Cardiac muscle cell (in vitro differentiated cells and primary cell): ENCODE results near the gene DYNLT1. TPM values are rescaled to one million over a fixed set of nuclear protein-coding genes. Genes with fewer than 3 reads are reported as not detected.
A peak's percentile ranks its signal among the peaks of the same experiment; 100 is the strongest.

Experiments
- DNase-seq, 2 donors: peaks; one replicate each; pipeline versions ENCODE4 v3.0.0 to v3.0.0-alpha.2; 2010 to 2017; ENCODE audit warnings: low read depth in 1 of 2, low spot score in 1 of 2
- H3K27ac ChIP-seq: fragments of 200-600 bp; sonication (generic); 2 replicates; pipeline ENCODE4 v1.5.1; 2016
- H3K27me3 ChIP-seq: fragments of 200-600 bp; sonication (generic); 2 replicates; pipeline ENCODE4 v1.6.0; 2016; ENCODE audit warnings: control low read depth
- H3K36me3 ChIP-seq: fragments of 200-600 bp; sonication (generic); 2 replicates; pipeline ENCODE4 v1.5.1; 2016; ENCODE audit warnings: control low read depth
- H3K4me1 ChIP-seq: fragments of 200-600 bp; sonication (generic); 2 replicates; pipeline ENCODE4 v1.8.1; 2017; ENCODE audit warnings: low read depth, mild to moderate bottlenecking, mixed run types
- H3K4me3 ChIP-seq: fragments of 200-600 bp; sonication (generic); 2 replicates; pipeline ENCODE4 v1.5.1; 2016; ENCODE audit warnings: mild to moderate bottlenecking
- H3K9me3 ChIP-seq: fragments of 200-600 bp; sonication (generic); 2 replicates; pipeline ENCODE4 v1.5.1; 2017; ENCODE audit warnings: low read depth, mild to moderate bottlenecking, control low read depth
- polyA plus RNA-seq: library from polyadenylated mRNA; unstranded; fragments of >200 nt; fragmentation: Nextera tagmentation; extraction: Ambion mirVana; gene quantifications from 2 replicates; pipeline ENCODE4 v1.2.1, GENCODE V29; 2016
- total RNA-seq: library from RNA; depleted of rRNA; stranded (reverse); fragments of >200 nt; gene quantifications from 2 replicates; pipeline ENCODE4 v1.2.3, GENCODE V29; 2016
- TF ChIP-seq, protein P1 (sequence below): IDR thresholded peaks from 2 replicates; pipeline ENCODE4 v1.5.1; 2012; ENCODE audit warnings: low read depth, mild to moderate bottlenecking, low read length

DYNLT1 gene
- total and polyA plus RNA-seq, 2 experiments from 2014 or later, result 86.5 to 459 TPM

DNA sequence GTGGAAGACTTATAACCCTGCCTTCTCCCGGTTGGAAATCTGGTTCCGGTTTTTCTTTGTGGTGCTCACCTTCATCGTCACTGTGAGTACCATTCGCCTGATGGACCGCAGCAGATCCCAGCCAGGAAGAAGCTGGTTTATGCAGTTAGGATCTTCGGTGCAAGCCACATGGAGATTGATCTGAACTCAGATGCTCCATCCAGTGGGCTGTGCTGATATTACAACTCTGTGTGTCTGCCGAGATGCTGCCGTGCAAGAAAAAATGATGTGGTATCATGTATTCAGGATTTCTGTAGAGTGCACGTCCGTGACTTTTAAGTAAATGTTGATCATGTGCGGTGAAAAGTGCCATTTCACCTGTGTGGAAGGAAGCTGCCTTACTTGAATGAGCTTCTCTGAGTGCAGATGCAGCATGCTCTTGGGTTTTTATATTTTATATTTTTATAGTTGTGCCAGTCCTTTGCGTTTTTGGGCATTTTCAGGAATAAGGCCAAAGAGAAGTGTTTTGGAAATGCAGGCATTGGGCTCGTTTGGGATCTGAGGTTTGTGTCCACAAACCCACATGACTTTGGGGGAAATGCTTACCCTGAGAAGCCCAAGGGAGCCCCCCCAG, 39.2 kb downstream of the DYNLT1 start:
- H3K9me3 ChIP-seq, result no peaks in the 10 kb centered on the region
- TF ChIP-seq, protein P1, sequence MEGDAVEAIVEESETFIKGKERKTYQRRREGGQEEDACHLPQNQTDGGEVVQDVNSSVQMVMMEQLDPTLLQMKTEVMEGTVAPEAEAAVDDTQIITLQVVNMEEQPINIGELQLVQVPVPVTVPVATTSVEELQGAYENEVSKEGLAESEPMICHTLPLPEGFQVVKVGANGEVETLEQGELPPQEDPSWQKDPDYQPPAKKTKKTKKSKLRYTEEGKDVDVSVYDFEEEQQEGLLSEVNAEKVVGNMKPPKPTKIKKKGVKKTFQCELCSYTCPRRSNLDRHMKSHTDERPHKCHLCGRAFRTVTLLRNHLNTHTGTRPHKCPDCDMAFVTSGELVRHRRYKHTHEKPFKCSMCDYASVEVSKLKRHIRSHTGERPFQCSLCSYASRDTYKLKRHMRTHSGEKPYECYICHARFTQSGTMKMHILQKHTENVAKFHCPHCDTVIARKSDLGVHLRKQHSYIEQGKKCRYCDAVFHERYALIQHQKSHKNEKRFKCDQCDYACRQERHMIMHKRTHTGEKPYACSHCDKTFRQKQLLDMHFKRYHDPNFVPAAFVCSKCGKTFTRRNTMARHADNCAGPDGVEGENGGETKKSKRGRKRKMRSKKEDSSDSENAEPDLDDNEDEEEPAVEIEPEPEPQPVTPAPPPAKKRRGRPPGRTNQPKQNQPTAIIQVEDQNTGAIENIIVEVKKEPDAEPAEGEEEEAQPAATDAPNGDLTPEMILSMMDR, result peak; percentile 76
- H3K27me3 ChIP-seq, result no peaks in the 10 kb centered on the region
- no peak overlapping the region for H3K4me3 ChIP-seq
- H3K4me1 ChIP-seq, result peaks cover 18% of the 10 kb centered on the region
- peaks cover 10% of the 10 kb centered on the region for H3K36me3 ChIP-seq
- peak overlapping the region; percentile 28 for H3K27ac ChIP-seq
- peak; percentile 76 to 81 for DNase-seq

DNA sequence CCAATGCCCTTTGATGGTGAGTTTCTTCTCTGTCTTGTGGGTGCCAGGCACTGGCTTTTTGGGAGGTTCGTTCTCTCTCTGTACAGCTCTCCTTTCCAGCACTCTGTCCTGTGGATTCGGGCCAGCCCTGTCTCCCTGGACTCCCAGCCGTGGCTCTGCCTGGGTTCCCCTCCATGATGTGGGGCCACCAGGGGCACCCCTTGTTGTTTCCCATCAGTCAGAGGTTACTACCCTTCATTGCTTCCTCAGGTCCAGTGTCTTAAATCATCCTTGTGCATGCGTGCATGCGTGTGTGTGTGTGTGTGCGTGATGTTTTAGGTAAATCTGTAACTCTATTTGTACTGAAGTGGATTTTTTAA, 40.5 kb downstream of the DYNLT1 start:
- H3K4me3 ChIP-seq, result no peak overlapping the region
- no peaks in the 10 kb centered on the region for H3K27me3 ChIP-seq

DNA sequence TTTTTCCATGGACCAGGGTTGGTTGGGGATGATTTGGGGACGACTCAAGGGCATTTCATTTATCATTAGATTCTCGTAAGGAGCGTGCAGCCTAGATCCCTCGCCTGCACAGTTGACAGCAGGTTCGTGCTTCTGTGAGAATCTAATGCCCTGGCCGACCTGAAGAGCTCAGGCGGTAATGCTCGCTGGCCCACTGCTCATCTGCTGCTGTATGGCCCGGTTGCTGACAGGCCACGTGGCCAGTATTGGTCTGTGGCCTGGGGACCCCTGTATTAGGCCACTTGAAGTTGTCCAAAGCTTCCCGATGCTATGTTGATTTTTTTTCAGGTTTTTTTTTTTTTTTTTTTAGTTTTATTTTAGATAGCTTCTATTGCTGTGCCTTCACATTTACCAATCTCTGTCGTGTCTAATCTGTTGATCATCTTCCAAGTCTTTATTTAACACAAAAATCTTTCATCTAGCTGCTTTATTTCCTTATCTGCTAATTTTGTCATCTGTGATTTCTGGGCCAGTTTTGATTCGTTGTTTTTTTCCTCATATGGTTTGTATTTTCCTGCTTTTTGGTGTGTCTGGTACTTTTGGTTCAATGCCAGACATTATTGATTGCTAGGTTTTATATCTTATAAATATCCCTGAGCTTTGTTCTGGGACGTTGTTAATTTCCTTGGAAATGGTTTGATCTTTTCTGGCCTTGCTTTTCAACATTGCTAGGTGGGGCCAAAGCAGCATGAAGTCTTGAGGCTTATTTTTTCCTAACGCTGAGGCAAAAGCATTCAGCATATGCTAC, 41.1 kb downstream of the DYNLT1 start:
- TF ChIP-seq, protein P1, result no peak
- Histone ChIP-seq H3K4me1 (peaks cover 7% of the 10 kb centered on the region), H3K36me3 (peaks cover 10% of the 10 kb centered on the region), H3K4me3 (no peak overlapping the region), H3K9me3 (no peaks in the 10 kb centered on the region), H3K27ac (peak overlapping the region; percentile 30), H3K27me3 (no peaks in the 10 kb centered on the region)
- DNase-seq, result no peak

More for the DNA sequence above, 40.5 kb downstream of the DYNLT1 start:
- Histone ChIP-seq H3K27ac (peak overlapping the region; percentile 30), H3K36me3 (peaks cover 10% of the 10 kb centered on the region), H3K9me3 (no peaks in the 10 kb centered on the region), H3K4me1 (peaks cover 7% of the 10 kb centered on the region)
- TF ChIP-seq, protein P1, result no peak
- DNase-seq, result no peak

DNA sequence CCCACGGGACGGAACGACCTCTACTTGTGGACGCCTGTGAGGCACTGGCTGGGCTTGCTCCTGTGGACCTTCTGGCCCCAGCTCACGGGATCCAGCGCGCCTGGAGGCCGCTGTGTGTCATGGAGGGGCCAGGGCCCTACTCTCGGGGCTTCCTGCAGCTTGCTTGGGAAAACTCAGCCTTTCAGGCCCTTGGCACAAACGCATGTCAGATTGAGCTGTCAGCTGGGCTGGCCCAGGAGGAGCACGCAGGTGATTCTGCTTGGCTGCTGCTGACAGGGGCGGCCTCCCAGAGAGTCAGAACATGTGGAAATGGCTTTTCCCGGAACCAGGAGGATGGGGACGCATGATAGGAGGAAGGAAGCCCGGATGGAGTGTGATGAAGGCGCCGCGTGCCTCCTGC, 44.9 kb downstream of the DYNLT1 start:
- H3K36me3 ChIP-seq, result peaks cover 12% of the 10 kb centered on the region
- DNase-seq, result no peak

DNA sequence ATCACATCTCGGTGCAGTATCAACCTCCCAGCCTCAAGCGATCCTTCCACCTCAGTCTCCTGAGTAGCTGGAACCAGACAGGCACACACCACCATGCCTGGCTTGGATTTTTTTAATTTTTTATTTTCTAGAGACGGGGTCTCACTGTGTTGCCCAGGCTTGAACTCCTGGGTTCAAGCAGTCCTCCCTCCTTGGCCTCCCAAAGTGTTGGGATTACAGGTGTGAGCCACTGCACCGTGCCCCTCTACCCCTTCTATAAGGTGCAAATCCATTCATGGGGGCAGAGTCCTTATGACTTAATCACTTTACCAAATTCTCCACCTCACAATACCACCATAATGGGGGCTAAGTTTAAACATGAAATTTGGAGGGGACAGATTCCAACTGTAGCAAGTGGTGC, 47.0 kb downstream of the DYNLT1 start:
- DNase-seq, result no peak
- TF ChIP-seq, protein P1, result no peak
- H3K9me3 ChIP-seq, result no peaks in the 10 kb centered on the region
- no peaks in the 10 kb centered on the region for H3K27me3 ChIP-seq
- H3K4me1 ChIP-seq, result no peaks in the 10 kb centered on the region
- peaks cover 24% of the 10 kb centered on the region for H3K36me3 ChIP-seq
- H3K4me3 ChIP-seq, result no peak overlapping the region
- peak overlapping the region; percentile 28 for H3K27ac ChIP-seq

More for the DNA sequence above, 44.9 kb downstream of the DYNLT1 start:
- Histone ChIP-seq H3K27ac (peak overlapping the region; percentile 63), H3K27me3 (no peaks in the 10 kb centered on the region), H3K9me3 (no peaks in the 10 kb centered on the region), H3K4me1 (peaks cover 7% of the 10 kb centered on the region), H3K4me3 (no peak overlapping the region)
- TF ChIP-seq, protein P1, result no peak
